Pancreas (tissue), 10 donors: ENCODE measurements around the gene PALS2. TPM values are rescaled to one million over a fixed set of nuclear protein-coding genes. Genes with fewer than 3 reads are reported as not detected.

Experiments
- ATAC-seq, 4 donors: fragments of 200-7000 bp; cut with Tn5 transposase; one replicate each; pipeline versions ENCODE4 v1.8.0 to v1.9.1; 2020; ENCODE audit warnings: mild to moderate bottlenecking in 4 of 4, moderate library complexity in 4 of 4
- DNase-seq, 6 donors: peaks; one replicate each; pipeline ENCODE4 v3.0.0-alpha.2; 2020
- FAIRE-seq: peaks from 2 replicates; lab custom pipeline; 2012; peaks lifted over from hg19 to GRCh38; lab: Jason Lieb, UNC
- H3K27ac ChIP-seq, 4 donors: fragments of 200-600 bp; sonication (generic); 1 replicate in 3 of 4; 2 replicates in 1 of 4; pipeline versions ENCODE4 v1.5.0 to v1.8.0; 2020
- H3K27me3 ChIP-seq, 4 donors: fragments of 200-600 bp; one replicate each; pipeline ENCODE4 v1.8.0; 2021
- H3K36me3 ChIP-seq, 3 donors: fragments of 200-600 bp; sonication (generic) in 1 of 3; one replicate each; pipeline versions ENCODE4 v1.5.0 to v1.8.0; 2020 to 2021
- H3K4me1 ChIP-seq, 3 donors: fragments of 200-600 bp; one replicate each; pipeline ENCODE4 v1.8.0; 2021
- H3K4me3 ChIP-seq, 4 donors: fragments of 200-600 bp; sonication (generic) in 2 of 4; one replicate each; pipeline versions ENCODE4 v1.5.0 to v1.8.0; 2020 to 2021
- H3K9me3 ChIP-seq, 4 donors: fragments of 200-600 bp; one replicate each; pipeline ENCODE4 v1.8.0; 2021
- WGBS, 2 donors: extraction: QIAGEN DNeasy Blood & Tissue Kit; methylation state at CpG; one replicate each; pipeline ENCODE4 v1.1.7; 2013; 5-methylcytosine and 5-hydroxymethylcytosine counted together
- intact Hi-C, 3 donors: fragments of 100-400 bp; cut with DNase I; formaldehyde crosslinking; loops; one replicate each; pipeline versions ENCODE4 v1.11.1 to v1.14.2; 2022
- polyA plus RNA-seq, 2 donors: library from polyadenylated mRNA; stranded (reverse); fragments of 200-250 nt; gene quantifications; one replicate each; pipeline ENCODE4 v1.2.3, GENCODE V29; 2013
- total RNA-seq, 6 donors: library from RNA; stranded (reverse); fragmentation: NEBNext Ultra II Directional in 4 of 6; extraction: Animal tissue kit (Norgen Biotek cat#: 25700) in 4 of 6; gene quantifications; one replicate each; pipeline versions ENCODE4 v1.2.1 to v1.2.4, GENCODE V29; 2021 to 2023
- TF ChIP-seq, protein P1 (sequence below), 4 donors: fragments of 200-600 bp; sonication (generic) in 3 of 4; IDR thresholded peaks; one replicate each; pipeline versions ENCODE4 v1.5.0 to v1.8.0; 2021; ENCODE audit warnings: antibody characterized with exemption in 4 of 4
- donor health status: healthy with polysubstance abuse.
- donor health status: DM: no; HTN: no; CAD: no; lungs with moderate emphysema.
- donor health status: DM: no; HTN: no; CAD: no.
- donor health status: control.
- donor health status: control.
- donor health status: Bipolar disorder and iron deficiency.
- donor health status: DM: yes; HTN: yes; CAD: no.
- donor health status: DM: no; HTN: no; CAD: no.
- donor health status: DM: no; HTN: no; CAD: no.
- donor health status: DM: yes; HTN: yes; CAD: no.

Gene PALS2
- total and polyA plus RNA-seq, 8 donors = 4.1 to 36.7 (median 29.7) TPM

DNA sequence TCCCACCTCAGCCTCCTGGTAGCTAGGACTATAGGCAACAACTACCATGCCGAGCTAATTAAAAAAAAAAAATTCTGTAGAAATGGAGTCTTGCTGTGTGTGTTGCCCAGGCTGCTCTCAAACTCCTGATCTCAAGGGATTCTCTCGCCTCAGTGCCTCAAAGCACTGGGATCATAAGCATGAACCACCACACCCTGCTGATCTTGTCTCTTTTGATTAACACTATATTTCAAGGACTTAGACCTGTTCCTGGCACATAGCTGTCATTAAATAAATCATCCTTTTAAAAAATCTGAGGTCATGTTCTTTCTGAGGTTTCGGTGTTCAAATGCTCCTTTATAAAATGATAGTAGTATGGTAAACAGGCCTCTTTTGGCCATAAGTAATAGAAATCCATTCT is 4.8 kb downstream of the PALS2 start:
- Histone ChIP-seq H3K4me3 (no peak overlapping the region), H3K4me1 (peaks cover 12 to 28% (median 27%) of the 10 kb centered on the region in 3 donors), H3K9me3 (no peaks in the 10 kb centered on the region), H3K27ac (no peak overlapping the region), H3K36me3 (no peaks in the 10 kb centered on the region), H3K27me3 (no peaks in the 10 kb centered on the region)
- TF ChIP-seq, protein P1, sequence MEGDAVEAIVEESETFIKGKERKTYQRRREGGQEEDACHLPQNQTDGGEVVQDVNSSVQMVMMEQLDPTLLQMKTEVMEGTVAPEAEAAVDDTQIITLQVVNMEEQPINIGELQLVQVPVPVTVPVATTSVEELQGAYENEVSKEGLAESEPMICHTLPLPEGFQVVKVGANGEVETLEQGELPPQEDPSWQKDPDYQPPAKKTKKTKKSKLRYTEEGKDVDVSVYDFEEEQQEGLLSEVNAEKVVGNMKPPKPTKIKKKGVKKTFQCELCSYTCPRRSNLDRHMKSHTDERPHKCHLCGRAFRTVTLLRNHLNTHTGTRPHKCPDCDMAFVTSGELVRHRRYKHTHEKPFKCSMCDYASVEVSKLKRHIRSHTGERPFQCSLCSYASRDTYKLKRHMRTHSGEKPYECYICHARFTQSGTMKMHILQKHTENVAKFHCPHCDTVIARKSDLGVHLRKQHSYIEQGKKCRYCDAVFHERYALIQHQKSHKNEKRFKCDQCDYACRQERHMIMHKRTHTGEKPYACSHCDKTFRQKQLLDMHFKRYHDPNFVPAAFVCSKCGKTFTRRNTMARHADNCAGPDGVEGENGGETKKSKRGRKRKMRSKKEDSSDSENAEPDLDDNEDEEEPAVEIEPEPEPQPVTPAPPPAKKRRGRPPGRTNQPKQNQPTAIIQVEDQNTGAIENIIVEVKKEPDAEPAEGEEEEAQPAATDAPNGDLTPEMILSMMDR (IDR thresholded peaks at IDR 0.05) = no peak
- FAIRE-seq (no peak), ATAC-seq (no peak), DNase-seq (no peak)
- 90 to 94% methylated on average over 3 of the region's 3 CpGs for WGBS, 2 donors
- intact Hi-C loops = no loop called here

DNA sequence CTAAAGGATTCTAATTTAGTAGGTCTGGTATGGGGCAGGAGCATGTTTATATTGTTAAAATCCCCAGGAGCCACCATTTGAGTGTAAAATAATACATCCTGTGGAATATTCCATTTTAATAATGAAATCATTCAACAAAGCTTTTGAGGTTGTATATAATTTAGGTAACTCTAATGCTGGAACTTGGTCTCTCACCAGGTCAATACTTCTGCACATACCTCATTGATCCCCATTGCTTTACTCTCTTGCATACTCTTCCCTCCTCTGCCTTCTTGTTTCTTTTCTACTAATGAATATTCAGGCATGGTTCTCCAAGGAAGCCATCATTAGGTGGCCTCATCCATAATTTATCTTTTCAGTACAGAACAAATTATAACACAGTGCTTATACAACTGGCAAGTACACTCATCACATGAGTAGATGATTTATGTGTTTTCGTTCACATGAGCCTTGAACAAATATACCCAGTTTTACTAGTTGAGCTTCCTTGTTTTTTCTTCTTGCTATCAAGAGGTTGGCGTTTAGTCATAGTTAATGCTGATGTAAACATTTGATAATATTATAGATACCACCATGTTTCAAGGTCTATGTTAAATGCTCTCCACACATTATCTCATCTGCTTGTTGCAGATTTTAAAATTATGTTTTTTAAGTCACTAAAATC is 7.2 kb downstream of the PALS2 start:
- Histone ChIP-seq H3K27ac (peak overlapping the region in 1 of 4 donors; percentile 27), H3K27me3 (no peaks in the 10 kb centered on the region), H3K9me3 (no peaks in the 10 kb centered on the region), H3K4me1 (peaks cover 12 to 27% (median 25%) of the 10 kb centered on the region in 3 donors), H3K36me3 (no peaks in the 10 kb centered on the region), H3K4me3 (no peak overlapping the region)
- ATAC-seq (peak; percentile 71 to 74 (median 73)), DNase-seq (no peak), FAIRE-seq (no peak)
- TF ChIP-seq, protein P1 (IDR thresholded peaks at IDR 0.05) = no peak
- intact Hi-C loops = no loop called here
- 14 to 17% methylated on average over 2 of the region's 2 CpGs for WGBS, 2 donors

DNA sequence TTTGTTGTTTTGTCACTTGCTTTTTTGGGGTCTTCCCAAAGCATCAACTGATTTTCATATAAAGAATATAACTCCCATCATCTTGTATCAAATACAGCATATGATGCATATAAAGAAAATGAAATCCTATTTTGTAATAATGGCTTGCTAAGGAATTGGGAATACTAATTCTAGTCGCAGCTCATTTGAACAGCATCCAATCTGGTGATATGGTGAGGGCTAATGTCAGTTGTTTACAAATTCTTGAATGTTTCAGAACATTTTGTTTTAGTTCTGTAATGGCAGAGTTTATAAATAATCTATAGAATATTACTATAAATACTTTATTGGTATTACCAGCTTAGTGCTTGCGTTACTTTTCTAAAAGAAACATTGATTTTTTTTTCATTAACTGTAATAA is 8.9 kb downstream of the PALS2 start:
- FAIRE-seq (no peak), DNase-seq (no peak), ATAC-seq (no peak)
- Histone ChIP-seq H3K27me3 (no peaks in the 10 kb centered on the region), H3K4me1 (peaks cover 4 to 18% (median 13%) of the 10 kb centered on the region in 3 donors), H3K36me3 (no peaks in the 10 kb centered on the region), H3K27ac (no peak overlapping the region), H3K4me3 (no peak overlapping the region), H3K9me3 (no peaks in the 10 kb centered on the region)
- intact Hi-C loops = no loop called here
- WGBS, 2 donors = 75 to 87% methylated on average over 2 of the region's 2 CpGs
- TF ChIP-seq, protein P1 (IDR thresholded peaks at IDR 0.05) = no peak

DNA sequence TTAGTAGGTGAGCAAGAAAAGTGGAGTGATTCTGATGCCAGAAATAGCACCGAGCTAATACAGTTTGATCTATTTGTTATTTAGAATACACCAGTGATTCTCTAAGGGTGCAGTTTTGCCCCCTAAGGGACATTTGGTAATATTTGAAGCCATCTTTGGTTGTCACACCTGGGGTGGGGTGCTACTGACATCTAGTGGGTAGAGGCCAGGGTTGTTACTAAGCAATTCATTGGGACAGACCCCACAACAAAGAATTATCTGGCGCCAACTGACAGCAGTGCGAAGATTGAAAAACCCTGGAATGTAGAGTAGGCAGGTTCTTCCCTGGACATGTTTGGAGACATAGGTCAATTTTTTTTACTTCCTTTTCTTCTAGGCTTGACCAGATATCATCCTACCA is 14.6 kb downstream of the PALS2 start:
- H3K27me3 ChIP-seq = no peaks in the 10 kb centered on the region
- H3K36me3 ChIP-seq = no peaks in the 10 kb centered on the region
- H3K27ac ChIP-seq = no peak overlapping the region
- FAIRE-seq (no peak), DNase-seq (no peak), ATAC-seq (peak in 3 of 4 donors; percentile 29 to 54 (median 39))
- TF ChIP-seq, protein P1 (IDR thresholded peaks at IDR 0.05) = peak in 1 of 4 donors; percentile 9
- intact Hi-C loops = no loop called here
- H3K9me3 ChIP-seq = no peaks in the 10 kb centered on the region
- no peak overlapping the region for H3K4me3 ChIP-seq
- 84 to 94% methylated on average over 3 of the region's 3 CpGs for WGBS, 2 donors
- peaks cover 0 to 13% (median 0%) of the 10 kb centered on the region in 3 donors for H3K4me1 ChIP-seq

DNA sequence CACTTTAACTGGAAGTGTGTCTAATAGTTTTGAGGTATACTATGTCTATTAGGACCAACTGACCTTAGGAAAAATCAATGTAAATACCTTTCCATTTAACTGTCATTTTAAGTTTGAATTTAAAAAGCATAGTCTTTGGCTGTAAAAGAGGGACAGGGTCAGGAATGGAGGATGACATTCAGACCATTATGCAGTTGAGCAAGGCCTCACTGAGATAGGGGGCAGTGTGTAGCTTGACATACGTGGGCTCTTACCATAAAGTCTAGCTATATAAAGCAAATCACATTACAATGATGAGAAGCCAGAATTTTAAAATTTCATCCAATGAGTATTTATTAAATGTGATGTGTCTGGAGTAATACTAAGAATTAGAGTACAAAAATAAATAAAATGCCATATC is 17.9 kb downstream of the PALS2 start:
- no peak for FAIRE-seq
- 87% methylated on average over 1 of the region's 1 CpG for WGBS, 2 donors
- TF ChIP-seq, protein P1 (IDR thresholded peaks at IDR 0.05) = no peak

More for the DNA sequence above, 17.9 kb downstream of the PALS2 start:
- no peak overlapping the region for H3K4me3 ChIP-seq
- ATAC-seq (no peak), DNase-seq (no peak)
- intact Hi-C loops = no loop called here
- peaks cover 0 to 13% (median 0%) of the 10 kb centered on the region in 3 donors for H3K4me1 ChIP-seq
- no peak overlapping the region for H3K27ac ChIP-seq
- no peaks in the 10 kb centered on the region for H3K27me3 ChIP-seq
- no peaks in the 10 kb centered on the region for H3K9me3 ChIP-seq
- H3K36me3 ChIP-seq = no peaks in the 10 kb centered on the region
